HepG2 (cell line): Measurements from ENCODE around the gene ENO3. TPM values are rescaled to one million over a fixed set of nuclear protein-coding genes. Genes with fewer than 3 reads are reported as not detected.

Experiments
- AGO2 ChIP-seq: fragments of 200-400 bp; formaldehyde crosslinking; optimal IDR thresholded peaks from 2 replicates; pipeline ENCODE3; 2017; ENCODE audit warnings: mild to moderate bottlenecking, low read depth, low read length, moderate library complexity
- MEIS2 ChIP-seq: sonication (generic); formaldehyde crosslinking; IDR thresholded peaks from 2 replicates; pipeline ENCODE4 v1.9.0; 2021; ENCODE audit warnings: mild to moderate bottlenecking, missing genetic modification reagents
- PHF20 ChIP-seq: sonication (generic); formaldehyde crosslinking; IDR thresholded peaks from 2 replicates; pipeline ENCODE4 v1.5.0; 2020; ENCODE audit warnings: mild to moderate bottlenecking, missing genetic modification reagents
- POLR2AphosphoS5 ChIP-seq: IDR thresholded peaks from 2 replicates; pipeline ENCODE4 v1.6.1; 2012; ENCODE audit warnings: low read depth, low read length
- SP140L ChIP-seq: sonication (generic); formaldehyde crosslinking; IDR thresholded peaks from 2 replicates; pipeline ENCODE4 v1.4.0; 2020; ENCODE audit warnings: missing genetic modification reagents, borderline replicate concordance
- ZFP90 ChIP-seq: sonication (generic); formaldehyde crosslinking; IDR thresholded peaks from 2 replicates; pipeline ENCODE4 v1.8.0; 2022; ENCODE audit warnings: missing genetic modification reagents, mild to moderate bottlenecking, inconsistent platforms, borderline replicate concordance
- ZHX2 ChIP-seq, 2 experiments: sonication (generic) in 1 of 2; formaldehyde crosslinking in 1 of 2; IDR thresholded peaks; 2 replicates each; pipeline versions ENCODE4 v1.6.1 to v1.9.0; 2014 to 2022; ENCODE audit warnings: antibody characterized with exemption in 1 of 2, borderline replicate concordance in 1 of 2, inconsistent platforms in 1 of 2, low read depth in 1 of 2, missing genetic modification reagents in 1 of 2
- ZNF589 ChIP-seq: sonication (generic); formaldehyde crosslinking; conservative IDR thresholded peaks from 2 replicates; pipeline ENCODE4 v1.8.0; 2022; ENCODE audit warnings: mild to moderate bottlenecking, moderate library complexity, missing genetic modification reagents
- polyA plus RNA-seq, 8 experiments: library from polyadenylated mRNA; depleted of rRNA in 3 of 8; stranded (reverse) in 7 of 8; unstranded in 1 of 8; fragments of >200 nt; fragmentation: Illumina TruSeq in 4 of 8; extraction: Trizol in 4 of 8; gene quantifications; 2 replicates each; pipeline versions ENCODE4 v1.2.1 to v1.2.3, GENCODE V29; 2011 to 2016; ENCODE audit warnings: low read depth in 4 of 8, missing spikeins in 1 of 8, mixed read lengths in 1 of 8; ENCODE audit not compliant: insufficient read depth in 1 of 8
- total RNA-seq, 5 experiments: library from RNA; depleted of rRNA; stranded (reverse); fragments of >200 nt; fragmentation: Illumina TruSeq; extraction: Trizol; gene quantifications; 2 replicates each; pipeline ENCODE4 v1.2.3, GENCODE V29; 2016; ENCODE audit warnings: low read depth in 1 of 5
- TF ChIP-seq, protein P1 (sequence below): sonication (generic); formaldehyde crosslinking; IDR thresholded peaks from 2 replicates; pipeline ENCODE4 v1.4.0; 2020; ENCODE audit warnings: missing genetic modification reagents
- TF ChIP-seq, protein P2 (sequence below): IDR thresholded peaks from 2 replicates; pipeline ENCODE4 v1.6.1; 2012; ENCODE audit warnings: low read length, improper control_type of control experiment

ENO3 gene
- total and polyA plus RNA-seq, 2 of the 13 experiments (the other 11 are each of a cell fraction or from before 2014, with no cell fraction given), result 59.8 to 69.8 TPM

DNA sequence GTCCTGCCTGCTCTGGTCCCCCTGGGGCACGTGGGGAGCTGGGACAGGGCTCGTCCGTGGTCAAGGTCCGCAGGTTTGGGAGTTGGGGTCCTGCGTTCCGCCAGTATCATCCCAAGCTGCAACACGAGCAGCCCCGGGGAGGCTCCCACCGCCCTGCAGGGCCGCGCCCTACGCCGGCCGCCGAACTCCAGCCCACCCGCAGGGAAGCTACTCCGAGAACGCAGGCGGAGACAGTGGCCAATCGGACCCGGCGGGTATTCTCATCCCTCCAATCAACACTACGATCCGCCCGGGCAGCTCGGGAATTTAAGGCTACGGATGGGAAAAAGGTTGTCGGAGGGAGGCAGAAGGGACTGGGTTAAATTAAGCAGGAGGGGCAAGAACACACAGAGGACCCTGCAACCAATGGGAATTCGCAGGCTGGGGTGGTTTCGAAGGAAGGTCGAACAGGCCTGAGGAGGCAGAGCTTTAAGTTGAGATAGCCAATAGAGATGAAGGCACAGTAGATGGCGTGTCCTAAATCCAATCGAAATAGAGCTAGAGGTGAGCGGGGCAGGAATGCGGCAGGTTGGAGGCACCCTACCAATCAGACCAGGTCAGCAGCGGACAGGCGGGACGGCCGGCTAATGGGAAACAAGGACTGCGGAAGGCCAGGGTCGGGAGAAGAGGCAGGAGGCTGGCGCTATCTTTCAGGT is 16.1 kb downstream of the ENO3 start (continued):
- TF ChIP-seq ZHX2 (IDR thresholded peaks at IDR 0.05; ENCODE audit: low read depth) (no peak), ZHX2 (CRISPR knock-in tag; IDR thresholded peaks at IDR 0.05; ENCODE audit: borderline replicate concordance) (0 out of 2 replicates have a peak, but pooled peaks have one; percentile 36), ZNF589 (CRISPR knock-in tag) (no peak), POLR2AphosphoS5 (peak; percentile 43; the same call in 1 of the 2 replicates), SP140L (CRISPR knock-in tag) (no peak), AGO2 (peak; percentile 73), PHF20 (CRISPR knock-in tag) (peak; percentile 31), MEIS2 (CRISPR knock-in tag) (peak; percentile 13), ZFP90 (CRISPR knock-in tag) (peak; percentile 52; the same call in 1 of the 2 replicates)
- TF ChIP-seq, protein P1, sequence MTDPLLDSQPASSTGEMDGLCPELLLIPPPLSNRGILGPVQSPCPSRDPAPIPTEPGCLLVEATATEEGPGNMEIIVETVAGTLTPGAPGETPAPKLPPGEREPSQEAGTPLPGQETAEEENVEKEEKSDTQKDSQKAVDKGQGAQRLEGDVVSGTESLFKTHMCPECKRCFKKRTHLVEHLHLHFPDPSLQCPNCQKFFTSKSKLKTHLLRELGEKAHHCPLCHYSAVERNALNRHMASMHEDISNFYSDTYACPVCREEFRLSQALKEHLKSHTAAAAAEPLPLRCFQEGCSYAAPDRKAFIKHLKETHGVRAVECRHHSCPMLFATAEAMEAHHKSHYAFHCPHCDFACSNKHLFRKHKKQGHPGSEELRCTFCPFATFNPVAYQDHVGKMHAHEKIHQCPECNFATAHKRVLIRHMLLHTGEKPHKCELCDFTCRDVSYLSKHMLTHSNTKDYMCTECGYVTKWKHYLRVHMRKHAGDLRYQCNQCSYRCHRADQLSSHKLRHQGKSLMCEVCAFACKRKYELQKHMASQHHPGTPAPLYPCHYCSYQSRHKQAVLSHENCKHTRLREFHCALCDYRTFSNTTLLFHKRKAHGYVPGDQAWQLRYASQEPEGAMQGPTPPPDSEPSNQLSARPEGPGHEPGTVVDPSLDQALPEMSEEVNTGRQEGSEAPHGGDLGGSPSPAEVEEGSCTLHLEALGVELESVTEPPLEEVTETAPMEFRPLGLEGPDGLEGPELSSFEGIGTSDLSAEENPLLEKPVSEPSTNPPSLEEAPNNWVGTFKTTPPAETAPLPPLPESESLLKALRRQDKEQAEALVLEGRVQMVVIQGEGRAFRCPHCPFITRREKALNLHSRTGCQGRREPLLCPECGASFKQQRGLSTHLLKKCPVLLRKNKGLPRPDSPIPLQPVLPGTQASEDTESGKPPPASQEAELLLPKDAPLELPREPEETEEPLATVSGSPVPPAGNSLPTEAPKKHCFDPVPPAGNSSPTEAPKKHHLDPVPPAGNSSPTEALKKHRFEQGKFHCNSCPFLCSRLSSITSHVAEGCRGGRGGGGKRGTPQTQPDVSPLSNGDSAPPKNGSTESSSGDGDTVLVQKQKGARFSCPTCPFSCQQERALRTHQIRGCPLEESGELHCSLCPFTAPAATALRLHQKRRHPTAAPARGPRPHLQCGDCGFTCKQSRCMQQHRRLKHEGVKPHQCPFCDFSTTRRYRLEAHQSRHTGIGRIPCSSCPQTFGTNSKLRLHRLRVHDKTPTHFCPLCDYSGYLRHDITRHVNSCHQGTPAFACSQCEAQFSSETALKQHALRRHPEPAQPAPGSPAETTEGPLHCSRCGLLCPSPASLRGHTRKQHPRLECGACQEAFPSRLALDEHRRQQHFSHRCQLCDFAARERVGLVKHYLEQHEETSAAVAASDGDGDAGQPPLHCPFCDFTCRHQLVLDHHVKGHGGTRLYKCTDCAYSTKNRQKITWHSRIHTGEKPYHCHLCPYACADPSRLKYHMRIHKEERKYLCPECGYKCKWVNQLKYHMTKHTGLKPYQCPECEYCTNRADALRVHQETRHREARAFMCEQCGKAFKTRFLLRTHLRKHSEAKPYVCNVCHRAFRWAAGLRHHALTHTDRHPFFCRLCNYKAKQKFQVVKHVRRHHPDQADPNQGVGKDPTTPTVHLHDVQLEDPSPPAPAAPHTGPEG, result peak; percentile 10; the same call in 1 of the 2 replicates
- TF ChIP-seq, protein P2, sequence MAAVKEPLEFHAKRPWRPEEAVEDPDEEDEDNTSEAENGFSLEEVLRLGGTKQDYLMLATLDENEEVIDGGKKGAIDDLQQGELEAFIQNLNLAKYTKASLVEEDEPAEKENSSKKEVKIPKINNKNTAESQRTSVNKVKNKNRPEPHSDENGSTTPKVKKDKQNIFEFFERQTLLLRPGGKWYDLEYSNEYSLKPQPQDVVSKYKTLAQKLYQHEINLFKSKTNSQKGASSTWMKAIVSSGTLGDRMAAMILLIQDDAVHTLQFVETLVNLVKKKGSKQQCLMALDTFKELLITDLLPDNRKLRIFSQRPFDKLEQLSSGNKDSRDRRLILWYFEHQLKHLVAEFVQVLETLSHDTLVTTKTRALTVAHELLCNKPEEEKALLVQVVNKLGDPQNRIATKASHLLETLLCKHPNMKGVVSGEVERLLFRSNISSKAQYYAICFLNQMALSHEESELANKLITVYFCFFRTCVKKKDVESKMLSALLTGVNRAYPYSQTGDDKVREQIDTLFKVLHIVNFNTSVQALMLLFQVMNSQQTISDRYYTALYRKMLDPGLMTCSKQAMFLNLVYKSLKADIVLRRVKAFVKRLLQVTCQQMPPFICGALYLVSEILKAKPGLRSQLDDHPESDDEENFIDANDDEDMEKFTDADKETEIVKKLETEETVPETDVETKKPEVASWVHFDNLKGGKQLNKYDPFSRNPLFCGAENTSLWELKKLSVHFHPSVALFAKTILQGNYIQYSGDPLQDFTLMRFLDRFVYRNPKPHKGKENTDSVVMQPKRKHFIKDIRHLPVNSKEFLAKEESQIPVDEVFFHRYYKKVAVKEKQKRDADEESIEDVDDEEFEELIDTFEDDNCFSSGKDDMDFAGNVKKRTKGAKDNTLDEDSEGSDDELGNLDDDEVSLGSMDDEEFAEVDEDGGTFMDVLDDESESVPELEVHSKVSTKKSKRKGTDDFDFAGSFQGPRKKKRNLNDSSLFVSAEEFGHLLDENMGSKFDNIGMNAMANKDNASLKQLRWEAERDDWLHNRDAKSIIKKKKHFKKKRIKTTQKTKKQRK, result peak; percentile 93
